Activated CD4-positive, CD25-positive, alpha-beta regulatory T cell treated with anti-CD3 and anti-CD28 coated beads, Interleukin-2, amount 50 U/mL, for 16 hours (primary cell): ENCODE results near the gene C5orf15.

Source experiments
- DNase-seq: peaks from one replicate; pipeline ENCODE4 v3.0.0-alpha.2; 2020; ENCODE audit warnings: low read depth, low spot score

C5orf15 gene

DNA sequence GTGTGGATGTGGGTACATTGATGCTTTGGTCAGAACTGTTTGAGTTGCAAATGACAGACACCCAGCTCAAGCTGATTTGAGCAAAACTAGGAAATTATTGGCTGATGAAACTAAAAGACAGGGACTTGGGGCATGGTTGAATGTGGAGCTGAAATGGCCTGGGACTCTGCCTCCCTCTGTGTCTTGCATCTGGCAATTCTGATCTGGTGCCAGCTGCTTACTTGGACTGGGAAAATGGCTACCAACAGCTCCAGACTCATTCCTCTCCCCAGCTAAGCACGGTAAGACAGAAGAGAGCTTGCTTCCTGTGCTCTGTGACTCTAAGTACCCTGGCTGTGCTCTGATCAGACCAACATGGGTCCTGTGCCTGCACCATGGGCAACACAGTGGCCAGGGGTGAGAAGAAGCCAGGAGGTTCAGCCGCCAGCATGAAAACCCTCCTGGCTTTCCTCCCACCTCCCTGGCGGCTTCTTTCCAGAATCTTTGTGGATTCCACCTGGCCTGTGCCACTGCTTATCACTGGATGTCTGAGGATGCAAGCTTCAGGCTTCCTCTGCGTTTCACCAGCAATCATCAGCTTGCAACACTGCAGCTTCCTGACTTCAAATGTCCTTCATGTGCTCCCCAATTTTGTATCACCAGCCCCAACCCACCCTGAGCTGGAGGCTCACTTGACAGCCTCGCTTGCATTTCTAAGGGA lies 44.1 kb downstream of the C5orf15 start:
- no peak for DNase-seq

DNA sequence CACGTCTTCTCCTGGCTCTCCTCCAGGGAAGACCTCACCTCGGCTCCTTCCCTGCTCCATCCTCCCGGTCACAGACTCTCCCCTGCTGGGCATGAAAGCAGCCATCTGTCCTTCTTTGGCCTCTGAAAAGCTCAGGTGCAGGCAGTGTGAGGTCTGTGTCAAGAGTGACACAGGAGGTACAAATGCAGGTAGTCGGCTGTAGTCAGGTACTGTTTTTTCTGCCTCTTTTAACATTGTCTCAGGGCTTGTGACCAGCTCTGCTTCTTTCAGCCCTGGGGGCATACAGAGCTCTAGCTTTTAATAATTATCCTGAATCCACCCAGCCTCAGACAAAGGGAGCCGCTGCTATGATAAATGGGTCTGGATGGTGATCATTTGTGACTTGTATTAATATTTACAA lies 46.4 kb downstream of the C5orf15 start:
- DNase-seq, result no peak

DNA sequence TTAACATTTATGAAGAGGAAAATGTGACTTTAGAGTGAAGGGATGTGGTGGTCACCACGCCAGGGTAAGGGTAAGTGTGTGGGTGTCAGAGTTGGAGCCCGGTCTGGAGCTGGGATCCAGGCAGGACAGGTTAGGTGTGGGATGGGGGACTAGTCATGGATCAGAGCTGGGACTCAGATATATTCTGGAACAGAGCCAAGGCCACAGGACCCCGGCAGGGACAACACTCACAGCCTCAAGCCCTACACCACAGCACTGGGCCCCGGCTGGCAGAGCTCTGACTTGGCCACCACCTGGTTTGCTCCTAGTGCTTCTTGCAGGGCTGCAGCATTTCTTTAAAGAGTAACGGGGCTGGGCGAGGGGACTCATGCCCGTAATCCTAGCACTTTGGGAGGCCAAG lies 47.4 kb downstream of the C5orf15 start:
- DNase-seq, result no peak

DNA sequence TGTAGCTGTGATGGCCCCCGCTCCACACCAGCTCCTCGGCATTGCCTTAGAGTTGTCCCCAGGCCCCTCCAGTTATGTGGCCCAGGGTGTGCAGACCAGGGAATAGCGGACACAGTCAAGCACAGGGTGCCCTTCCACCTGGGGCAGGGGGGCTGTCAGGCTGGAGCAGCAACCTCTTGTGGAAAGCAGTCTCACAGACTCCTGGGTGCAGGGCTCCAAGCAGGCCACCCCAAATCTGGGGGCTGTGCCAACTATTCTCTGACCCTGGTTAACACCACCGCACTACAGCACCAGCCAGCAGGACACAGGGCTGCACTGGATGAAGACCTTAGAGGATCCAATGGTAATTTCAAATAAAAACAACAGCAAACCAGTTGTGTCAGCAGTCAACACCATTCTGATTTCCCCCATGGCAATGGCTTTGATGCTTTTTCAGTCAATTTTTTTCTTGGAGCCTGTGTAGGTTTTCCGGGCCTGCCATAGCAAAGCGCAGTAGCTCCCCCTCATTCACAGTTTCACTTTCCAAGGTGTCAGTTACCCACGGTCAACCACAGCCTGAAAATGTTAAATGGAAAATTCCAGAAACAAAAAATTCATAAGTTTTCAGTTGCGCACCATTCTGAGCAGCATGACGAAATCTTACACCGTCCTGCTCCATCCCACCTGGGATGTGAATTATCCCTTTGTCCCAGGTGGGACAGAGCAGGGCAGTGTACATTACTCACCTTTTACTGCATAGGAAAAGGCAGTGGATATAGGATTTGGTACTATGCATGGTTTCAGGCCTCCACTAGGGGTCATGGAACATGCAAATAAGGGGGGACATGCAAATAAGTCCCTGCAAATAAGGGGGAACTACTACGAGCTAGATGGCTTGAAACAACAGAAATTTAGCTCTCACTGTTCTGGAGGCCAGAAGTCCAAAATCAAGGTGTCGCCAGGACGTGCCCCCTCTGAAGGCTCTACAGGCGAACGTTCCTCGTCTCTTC lies 49.0 kb downstream of the C5orf15 start:
- no peak for DNase-seq

DNA sequence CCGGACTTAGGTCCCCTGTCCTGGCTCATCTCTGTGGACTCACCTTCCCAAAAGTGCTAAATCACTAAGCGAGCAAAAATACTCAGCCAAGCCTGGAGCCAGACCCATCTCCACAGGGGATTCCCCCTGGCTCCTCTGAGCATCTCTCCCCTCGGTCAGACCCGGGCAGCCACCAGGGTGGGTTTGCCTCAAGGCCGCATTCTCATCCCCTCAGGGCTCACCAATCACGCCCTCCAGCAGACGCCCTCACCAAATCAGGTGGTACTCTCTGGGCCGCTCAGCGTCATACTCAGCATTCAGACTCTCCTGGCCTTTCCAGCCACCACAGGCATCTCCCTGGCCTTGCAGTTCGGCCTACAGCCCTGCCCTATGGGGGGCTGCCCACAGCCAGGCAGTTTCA lies 49.7 kb downstream of the C5orf15 start:
- no peak for DNase-seq

DNA sequence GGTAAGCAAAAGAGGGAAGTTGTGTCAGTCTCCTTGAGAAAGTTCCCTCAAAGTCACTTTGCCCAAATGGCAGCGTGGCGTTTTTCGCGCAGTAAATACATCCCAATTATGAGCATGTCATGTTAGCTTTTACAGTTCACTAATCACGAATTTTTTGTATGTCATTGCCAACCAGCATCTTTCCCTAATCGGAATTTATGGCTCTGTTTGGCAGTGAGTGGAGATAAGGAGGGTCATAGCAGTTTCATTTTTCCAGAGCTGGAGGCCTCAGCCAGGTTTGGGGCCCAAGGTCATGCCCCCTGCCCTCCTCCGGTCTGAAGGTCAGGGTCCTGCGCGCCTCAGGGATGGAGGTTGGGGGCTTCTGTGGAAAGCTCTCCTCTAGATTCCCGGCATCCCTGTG lies 50.1 kb downstream of the C5orf15 start:
- DNase-seq, result no peak

DNA sequence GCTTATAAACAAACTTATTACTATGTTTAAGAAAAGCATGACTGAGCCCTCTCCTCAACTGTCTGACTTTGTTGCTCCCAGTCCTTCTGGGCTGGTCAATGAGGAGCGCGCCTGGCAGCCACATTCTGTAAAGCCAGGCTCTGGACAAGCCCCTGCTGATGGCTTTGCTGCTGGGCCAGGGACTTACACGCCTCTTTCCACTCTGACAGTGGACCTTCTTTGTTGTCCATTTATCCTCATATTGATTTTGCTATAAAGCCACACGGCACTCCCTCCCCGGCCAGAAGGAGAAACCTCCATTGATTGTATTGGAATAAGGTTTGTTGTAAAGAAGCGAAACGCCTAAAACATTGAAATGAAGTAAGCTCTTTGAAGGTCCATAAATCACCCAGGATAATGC lies 50.6 kb downstream of the C5orf15 start:
- no peak for DNase-seq

DNA sequence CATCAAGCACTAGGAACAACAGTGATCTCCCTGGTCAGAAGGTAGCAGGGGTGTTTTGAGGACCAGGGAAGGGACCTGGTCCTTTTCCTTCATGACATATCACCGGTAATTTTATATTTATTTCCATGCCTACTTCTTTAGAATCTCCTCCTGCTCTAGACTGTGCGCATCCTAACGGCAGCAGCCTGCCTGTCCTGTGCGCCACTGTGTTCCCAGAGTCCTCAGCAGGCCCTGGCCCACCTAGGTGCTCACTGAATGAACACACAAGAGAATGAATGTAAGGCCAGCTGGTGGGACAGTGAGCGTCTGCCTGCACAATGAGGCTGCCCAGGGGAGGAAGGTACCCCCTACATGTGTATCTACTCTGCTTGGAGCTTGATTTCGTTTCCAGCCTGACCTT lies 51.5 kb downstream of the C5orf15 start:
- DNase-seq, result no peak

DNA sequence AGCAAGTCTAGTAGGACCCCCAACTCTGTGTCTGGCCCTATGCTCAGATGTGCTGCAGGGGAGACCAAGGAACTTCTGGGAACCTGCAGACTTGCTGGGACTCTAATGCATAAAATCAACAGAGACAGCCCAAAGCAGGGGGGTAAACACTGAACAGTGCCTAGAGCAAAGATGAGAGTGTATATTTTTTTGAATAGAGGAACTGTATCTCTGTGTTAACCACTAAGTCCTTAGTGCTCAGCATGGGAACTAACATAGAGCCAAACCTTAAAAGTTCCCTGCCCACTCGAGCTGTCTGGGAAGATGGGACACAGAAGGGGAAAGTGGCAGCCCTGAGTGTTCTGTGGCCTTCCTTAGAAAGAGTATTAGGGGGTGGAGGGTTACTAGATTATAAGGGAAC lies 51.9 kb downstream of the C5orf15 start:
- no peak for DNase-seq

DNA sequence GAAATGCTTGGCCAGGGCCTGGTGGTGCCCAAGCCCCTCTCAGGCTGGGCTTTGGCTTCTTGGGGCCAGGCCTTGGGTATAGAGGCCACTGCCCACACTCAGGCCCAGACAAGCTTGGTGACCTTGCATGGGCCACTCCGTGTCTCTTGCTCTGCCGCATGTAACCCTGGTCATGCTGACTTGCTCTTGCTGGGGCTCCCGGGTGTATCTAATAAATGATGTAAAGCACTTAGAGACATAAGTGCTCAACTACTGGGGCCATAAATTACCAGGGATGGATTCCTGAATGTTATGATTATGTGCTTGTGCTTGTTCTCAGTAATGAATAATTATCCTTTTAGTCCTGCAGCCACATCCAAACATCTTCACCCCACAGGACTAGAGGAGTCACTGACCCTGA lies 54.0 kb downstream of the C5orf15 start:
- no peak for DNase-seq

DNA sequence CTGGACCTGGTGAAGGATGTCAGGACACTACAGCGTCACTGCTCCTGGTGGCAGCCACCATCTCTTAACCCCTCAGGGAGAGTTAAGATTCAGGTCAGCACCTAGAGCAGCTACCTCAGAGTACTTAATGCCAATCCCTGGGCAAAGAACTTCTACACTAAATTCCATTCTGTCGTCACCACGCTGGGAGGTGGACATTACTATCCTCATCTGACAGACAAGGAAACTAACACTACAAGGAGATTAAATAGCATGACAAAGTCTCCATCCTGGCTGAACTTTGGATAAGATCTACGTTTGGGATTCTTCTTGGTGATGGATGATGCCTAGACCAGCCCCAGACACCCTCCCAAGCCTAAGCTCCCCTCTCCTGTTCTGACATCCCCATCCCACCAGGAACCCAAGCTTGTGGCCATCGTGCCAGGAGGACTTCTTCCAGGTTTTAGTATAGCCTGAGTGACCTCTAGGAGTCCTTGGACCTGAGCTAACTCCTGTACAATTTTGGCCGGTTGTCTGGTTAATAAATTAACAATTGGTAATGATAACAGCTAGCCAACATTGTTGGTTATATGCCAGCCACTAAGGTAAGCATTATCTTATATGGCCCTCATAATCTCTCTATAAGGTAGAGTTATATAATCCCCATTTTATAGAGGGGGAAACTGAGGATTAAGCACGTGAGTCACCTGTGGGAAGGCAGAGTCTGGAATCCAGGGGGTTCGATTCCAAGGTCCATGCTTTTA lies 54.8 kb downstream of the C5orf15 start:
- no peak for DNase-seq

DNA sequence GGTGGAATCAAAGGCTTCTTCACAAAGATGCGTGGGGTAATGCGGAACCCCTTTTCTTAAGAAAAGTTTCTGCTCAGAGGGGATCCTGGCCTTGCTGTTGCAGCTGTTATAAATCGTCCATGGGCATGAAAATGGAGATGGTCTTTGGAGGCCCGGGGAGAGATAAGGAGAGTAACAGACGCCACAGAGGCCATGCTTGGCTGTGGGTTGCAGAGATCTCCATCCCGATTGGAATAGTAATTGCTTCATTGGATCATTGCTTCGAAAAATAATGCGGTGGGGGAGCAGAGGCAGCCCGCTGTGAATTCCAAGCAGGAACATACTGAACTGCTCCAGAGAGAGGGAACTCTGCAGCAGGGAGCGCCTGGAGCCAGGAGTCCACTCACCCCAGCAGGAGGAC lies 55.5 kb downstream of the C5orf15 start:
- no peak for DNase-seq

DNA sequence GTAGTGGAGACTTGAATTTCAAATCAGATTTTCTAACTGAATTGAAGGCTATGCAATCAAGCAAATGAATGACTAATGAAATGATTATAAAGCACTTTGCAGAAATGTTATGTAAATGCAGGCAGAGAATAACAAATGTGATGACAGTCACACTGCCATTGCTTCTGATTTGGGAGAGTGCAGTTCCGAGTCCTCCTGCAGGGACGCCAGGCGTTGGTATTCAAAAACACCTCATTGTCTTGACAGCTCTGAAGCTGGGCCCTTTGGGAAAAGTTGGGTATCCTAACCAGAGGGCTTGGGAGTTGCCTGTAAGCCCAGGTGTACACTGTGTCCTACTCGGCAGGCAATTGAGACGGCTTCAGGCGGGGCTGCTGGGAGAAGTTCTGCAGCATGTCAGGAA lies 57.9 kb downstream of the C5orf15 start:
- no peak for DNase-seq

DNA sequence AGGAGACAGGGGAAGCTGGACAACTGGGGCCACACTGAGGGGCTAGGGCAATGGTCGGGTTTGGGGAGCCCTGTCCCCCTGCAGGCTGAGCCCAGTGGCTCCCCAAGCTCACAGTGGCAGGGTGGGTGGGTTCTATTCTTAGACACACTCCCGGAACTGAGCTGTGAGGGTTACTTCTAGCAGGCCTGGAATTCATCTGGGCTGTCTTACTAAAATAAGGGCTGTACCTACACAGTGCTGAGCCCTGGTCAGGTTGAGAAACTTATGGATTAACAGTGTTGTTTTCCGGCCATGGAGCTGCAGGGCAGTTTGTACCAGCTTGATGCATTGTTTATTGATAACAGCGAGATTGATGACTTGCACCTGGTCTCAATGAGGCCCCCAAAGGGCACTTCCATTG lies 58.8 kb downstream of the C5orf15 start:
- DNase-seq, result no peak

DNA sequence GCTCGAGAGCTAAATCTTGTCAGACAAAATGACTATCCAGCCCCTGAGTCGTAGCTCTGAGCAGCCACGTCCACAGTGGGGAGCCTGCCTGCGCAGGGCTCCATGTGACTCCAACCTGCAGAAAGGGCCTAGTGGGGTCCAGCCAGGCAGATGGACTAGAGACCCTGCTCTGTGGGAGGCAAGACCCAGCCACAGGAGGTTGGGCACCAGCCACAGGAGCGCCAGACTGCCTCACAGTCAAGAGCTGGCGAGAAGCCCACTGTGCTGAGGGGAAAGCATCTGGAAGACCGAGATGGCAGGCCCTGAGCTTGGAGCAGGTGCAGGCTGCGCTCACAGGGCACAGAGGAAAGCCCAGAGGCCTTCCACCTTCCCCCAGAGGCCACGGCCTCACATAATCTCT lies 61.4 kb downstream of the C5orf15 start:
- DNase-seq, result no peak

DNA sequence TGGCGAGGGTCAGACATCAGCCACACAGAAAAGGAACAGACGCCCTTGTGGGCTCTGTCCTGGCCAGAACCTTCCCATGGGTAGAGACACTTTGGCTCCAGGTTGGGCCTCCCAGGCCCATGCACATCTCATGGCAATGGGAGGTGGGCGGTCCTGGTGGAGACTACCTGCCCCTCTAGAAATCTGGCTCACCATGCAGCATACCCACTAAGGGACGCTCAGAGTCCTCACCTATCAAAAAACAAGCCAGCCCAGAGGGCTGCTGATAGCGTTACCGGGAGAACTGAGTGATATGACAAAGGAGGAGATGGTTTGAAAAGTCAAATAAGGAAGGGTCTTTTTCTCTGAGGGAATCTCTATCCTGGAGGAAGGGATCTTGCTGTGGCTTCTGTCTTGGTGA lies 62.1 kb downstream of the C5orf15 start:
- DNase-seq, result no peak
